IPS-11a (cell line): ENCODE measurements around the gene PARP16.

Experiments
- H3K4me3 ChIP-seq: one replicate; pipeline ENCODE4 v1.5.1; 2013; ENCODE audit warnings: low read depth, low read length, control low read depth

The PARP16 gene

DNA sequence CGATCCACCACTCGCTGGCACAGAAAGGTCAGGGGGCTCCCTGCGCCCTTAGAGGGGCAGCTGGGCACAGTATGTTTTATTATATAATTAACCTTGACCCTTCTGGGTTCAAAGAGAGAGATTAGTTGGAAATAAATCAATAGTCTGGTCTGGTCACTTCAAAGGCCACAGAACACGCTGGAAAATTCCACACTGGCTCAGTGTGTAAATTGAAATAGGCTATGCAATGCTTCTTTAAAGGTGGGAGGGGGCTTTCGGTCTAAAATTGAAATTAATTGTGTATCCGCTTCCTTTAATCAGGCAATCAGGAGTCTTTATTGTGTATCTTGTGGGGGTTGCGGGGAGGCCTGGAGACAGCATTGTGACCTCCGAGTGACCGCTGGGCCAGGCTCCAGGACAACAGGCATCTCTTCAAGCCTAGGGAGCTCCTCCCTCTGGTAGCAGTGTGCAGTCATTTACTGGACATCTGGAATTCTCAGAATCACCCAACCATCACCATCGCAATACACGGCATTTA lies 25.8 kb upstream of the PARP16 start:
- no peak overlapping the region for H3K4me3 ChIP-seq

DNA sequence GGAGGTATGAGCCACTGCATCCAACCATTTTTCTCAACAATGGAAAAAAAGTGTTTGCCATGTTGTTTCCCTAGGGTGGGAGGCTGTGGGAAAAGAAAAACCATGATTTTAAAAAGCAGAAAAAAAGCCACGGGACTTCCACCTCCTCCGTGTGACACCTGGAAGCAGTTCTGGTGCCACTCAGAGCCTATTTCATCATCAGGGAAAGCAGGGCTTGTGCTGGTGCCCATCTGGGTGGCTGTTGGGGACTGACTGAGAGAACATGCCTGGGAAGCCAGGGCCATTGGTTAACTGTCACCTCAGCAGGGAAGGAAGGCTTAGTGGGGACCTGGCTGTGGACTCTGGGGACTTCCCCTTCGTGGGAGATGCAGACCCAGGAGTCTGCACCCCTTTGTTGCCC lies 25.1 kb upstream of the PARP16 start:
- H3K4me3 ChIP-seq, result no peak overlapping the region

- H3K4me3 ChIP-seq, result no peak overlapping the region
These were observed 23.9 kb upstream of the PARP16 start for GRCh38 chr15:65310431-65311137.

DNA sequence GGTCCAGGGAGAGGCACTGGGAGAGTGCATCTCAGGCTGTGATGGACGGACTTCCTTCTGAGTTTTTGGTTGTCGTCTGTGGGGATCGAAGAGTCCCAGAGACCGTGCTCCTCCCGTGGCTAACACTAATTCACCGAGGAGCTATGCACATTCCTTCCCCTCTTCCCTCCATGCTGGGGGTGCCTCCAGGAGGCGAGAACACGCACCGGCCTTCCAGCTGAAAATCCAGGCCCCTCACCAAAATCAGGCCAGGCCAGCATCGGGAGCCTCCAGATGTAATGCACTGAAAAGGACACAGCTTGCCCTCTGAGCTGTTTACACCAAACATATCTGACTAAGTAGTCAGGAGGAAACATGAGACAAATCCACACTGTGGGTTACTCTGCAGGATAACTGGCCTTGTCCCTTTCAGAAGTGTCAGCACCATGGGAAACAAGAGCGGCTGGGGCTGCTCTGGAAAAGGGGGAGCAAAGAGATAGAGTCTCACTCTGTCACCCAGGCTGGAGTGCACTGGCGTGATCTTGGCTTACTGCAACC lies 23.3 kb upstream of the PARP16 start:
- H3K4me3 ChIP-seq, result no peak overlapping the region

DNA sequence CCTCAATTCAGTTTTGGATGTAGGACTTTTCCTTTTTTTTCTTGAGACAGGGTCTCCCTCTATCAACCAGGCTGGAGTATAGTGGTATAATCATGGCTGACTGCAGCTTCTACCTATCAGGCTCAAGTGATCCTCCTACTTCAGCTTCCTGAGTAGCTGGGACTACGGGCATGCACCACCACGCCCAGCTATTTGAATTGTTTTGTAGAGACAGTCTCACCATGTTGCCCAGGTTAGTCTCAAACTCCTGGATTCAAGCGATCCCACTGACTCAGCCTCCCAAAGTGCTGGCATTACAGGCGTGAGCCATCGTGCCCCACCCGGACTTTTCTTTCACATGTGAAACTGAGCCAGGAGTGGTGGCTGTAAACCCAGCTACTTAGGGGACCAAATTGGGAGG lies 21.3 kb upstream of the PARP16 start:
- H3K4me3 ChIP-seq, result no peak overlapping the region

GRCh38 chr15:65306551-65306950 lies 19.9 kb upstream of the PARP16 start:
- H3K4me3 ChIP-seq, result no peak overlapping the region

DNA sequence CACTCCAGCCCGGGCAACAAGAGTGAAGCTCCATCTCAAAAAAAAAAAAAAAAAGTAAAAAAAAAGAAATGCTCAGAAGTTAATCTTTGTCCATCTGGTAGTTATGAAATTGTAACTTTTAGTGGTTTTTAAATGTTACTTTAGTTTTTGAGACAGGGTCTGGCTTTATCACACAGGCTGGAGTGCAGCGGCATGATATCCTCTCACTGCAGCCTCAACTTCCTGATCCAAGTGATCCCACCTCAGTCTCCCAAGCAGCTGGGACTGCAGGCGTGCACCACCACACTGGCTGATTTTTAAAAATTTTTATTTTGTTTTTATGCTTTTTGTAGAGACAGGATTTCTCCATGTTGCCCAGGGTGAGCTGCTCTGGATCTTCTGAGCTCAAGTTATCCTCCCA lies 19.1 kb upstream of the PARP16 start:
- no peak overlapping the region for H3K4me3 ChIP-seq

- H3K4me3 ChIP-seq, result no peak overlapping the region
These were observed 18.6 kb upstream of the PARP16 start for GRCh38 chr15:65305150-65305758.

- peak within 1 kb of the TSS; percentile 33 for H3K4me3 ChIP-seq
These were observed 17.9 kb upstream of the PARP16 start, which contains the start of gene RNU5B-1 for GRCh38 chr15:65304381-65305149. RNU5B-1 (plus strand) TSS chr15:65304677.

DNA sequence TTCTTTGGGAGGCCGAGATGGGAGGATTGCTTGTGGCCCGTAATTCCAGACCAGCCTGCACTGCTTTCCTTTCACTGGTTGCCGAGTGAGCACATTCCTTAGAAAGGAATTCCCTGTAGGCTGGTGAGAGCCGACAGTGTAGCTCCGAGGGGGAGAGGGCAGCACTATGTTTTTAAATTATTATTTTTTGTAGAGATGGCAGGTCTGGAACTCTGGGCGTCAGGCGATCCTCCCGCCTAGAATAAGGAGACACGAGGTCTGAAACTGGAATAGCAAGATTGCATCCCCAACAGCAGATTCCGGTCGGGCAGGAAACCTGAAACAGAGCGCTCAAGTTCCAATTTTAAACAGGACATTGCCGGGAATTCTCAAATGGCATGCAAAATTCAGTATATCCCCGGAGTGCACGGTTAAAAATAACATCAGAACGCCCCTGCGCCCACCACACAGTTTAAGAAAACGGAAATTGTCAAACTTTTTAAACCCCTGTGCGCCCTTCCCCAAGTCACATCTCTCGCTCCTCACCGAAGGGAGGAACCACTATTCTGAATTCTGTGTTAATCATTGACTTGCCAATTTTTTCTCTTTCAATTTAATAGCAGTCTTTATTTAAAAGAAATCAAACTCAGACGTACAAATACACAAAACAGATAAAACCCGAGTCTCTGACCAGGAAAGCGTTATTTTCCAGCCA lies 17.2 kb upstream of the PARP16 start:
- peak overlapping the region; percentile 33 for H3K4me3 ChIP-seq

DNA sequence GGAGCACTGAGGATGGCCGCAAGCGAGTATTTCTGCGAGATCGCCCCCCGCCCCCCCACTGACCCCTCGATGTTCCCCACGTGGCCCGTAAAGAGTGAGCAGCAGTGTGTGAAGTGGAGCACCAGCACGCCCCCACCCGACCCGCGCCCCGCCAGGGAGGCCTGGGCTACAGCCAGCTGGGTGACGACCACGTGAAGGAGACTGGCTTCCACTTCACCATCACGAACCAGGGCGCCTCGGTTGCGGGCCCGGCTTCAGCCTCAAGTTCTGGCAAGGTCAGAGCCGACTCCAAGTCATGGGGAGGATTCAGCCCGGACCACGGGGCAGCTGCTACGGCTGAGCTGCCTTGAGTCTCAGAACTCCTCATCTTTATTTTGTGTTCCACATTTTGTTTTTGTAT lies 15.4 kb upstream of the PARP16 start:
- no peak overlapping the region for H3K4me3 ChIP-seq

- H3K4me3 ChIP-seq, result no peak overlapping the region
These were observed 14.3 kb upstream of the PARP16 start for GRCh38 chr15:65300924-65301441.

- H3K4me3 ChIP-seq, result no peak overlapping the region
These were observed 12.0 kb upstream of the PARP16 start for GRCh38 chr15:65298731-65299130.

GRCh38 chr15:65292938-65293518 lies 6.3 kb upstream of the PARP16 start:
- no peak overlapping the region for H3K4me3 ChIP-seq

DNA sequence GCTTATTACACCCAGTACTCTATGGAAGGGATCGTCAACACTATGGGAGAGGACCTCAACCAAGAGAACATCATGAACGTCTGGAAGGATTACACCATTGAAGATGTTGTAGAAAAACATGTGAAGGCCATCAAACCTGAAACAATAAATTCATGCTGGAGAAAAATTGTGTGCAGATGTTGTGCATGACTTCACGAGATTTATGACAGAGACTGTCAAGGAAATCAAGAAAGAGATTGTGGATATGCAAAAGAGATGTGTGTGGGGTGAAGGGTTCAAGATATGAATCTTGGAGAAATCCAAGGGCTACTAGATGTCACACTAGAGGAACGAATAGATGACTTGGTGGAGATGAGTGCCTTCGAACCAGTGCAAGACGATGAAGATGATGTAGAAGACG lies 3.5 kb upstream of the PARP16 start:
- H3K4me3 ChIP-seq, result no peak overlapping the region

DNA sequence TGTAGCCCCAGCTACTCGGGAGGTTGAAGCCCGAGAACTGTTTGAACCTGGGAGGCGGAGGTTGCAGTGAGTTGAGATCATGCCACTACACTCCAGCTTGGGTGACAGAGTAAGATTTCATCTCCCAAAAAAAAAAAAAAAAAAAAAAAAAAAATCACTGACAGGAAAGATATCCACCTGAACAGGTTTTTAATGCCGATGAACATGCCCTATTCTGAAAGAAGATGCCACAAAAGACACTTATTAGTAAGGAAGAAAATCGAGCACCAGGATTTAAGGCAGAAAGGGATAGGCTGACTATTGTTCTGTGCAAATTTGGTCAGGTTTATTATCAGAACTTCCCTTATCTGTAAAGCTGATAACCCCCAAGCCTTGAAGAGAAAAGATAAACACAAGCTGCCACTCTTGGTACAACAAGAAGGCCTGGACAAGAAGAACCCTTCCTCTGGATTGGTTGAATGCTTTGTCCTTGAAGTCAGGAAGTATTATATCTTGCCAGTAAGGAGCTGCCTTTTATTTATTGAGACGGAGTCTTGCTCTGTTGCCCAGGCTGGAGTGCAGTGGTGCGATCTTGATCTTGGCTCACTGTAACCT lies 2.7 kb upstream of the PARP16 start:
- no peak overlapping the region for H3K4me3 ChIP-seq

- H3K4me3 ChIP-seq, result no peak overlapping the region
These were observed 805 bp upstream of the PARP16 start for GRCh38 chr15:65287520-65287855.

DNA sequence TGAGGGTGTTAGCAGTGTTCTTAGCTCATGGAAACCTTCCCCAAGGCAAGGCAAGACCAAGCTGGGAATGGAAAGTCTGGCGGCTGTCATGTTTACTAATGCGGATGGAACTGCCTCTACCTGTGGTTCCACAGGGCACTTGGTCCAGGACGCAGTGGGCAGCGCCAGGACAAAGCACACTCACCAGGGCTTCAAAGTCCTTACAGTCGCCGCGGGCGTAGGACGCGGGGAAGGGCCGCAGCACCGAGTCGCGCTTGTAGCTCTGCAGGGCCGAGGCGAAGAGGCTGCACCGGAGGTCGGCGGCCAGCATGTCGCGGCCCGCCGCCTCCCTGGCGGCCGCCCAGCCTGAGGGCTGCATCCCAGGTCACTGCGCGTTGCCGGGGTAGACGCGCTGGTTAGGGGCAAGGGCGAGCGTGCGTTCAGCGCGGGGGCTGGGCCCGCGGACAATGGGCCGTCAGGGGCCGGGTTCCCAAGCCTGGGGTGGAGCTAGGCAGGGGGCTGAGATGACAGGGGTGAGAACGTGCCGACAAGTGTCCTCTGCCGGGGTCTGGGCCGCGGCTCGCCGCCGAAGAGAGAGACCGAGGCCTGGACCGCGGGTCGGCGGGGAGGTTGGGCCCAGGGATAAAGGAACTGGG lies 497 bp downstream of the PARP16 start:
- peak overlapping the region; percentile 65 for H3K4me3 ChIP-seq

GRCh38 chr15:65285291-65286068 lies 1.2 kb downstream of the PARP16 start:
- H3K4me3 ChIP-seq, result peak overlapping the region; percentile 65
